Measurements from ENCODE around the gene ADGRL4.
"Not testable (repeated sequence)": the region's sequence is repeated elsewhere in the genome, so short reads cannot be mapped to it uniquely, and the experiment has no call there.

Gene ADGRL4

GRCh38 chr1:79006564-79006963 lies at the start of gene ADGRL4:
TSS of gene ADGRL4 (minus strand) at chr1:79006730. CDS start at chr1:79006654, 76 bp downstream.
- peak; percentile 7 for DNase-seq (ENCODE audit: low read depth, low spot score)

- DNase-seq (ENCODE audit: low read depth, low spot score): no peak
These were observed 49.3 kb upstream of the ADGRL4 start for GRCh38 chr1:79055856-79056255.

GRCh38 chr1:79052829-79053449 lies 46.4 kb upstream of the ADGRL4 start:
- no peak for DNase-seq (ENCODE audit: low read depth, low spot score)

GRCh38 chr1:79044974-79045650 lies 38.6 kb upstream of the ADGRL4 start:
- DNase-seq (ENCODE audit: low read depth, low spot score): peak; percentile 42

GRCh38 chr1:79043506-79043905 lies 37.0 kb upstream of the ADGRL4 start:
- no peak for DNase-seq (ENCODE audit: low read depth, low spot score)

- DNase-seq (ENCODE audit: low read depth, low spot score): no peak
These were observed 36.0 kb upstream of the ADGRL4 start for GRCh38 chr1:79042539-79042938.

- DNase-seq (ENCODE audit: low read depth, low spot score): no peak
These were observed 35.6 kb upstream of the ADGRL4 start for GRCh38 chr1:79042117-79042516.

- no peak for DNase-seq (ENCODE audit: low read depth, low spot score)
These were observed 35.1 kb upstream of the ADGRL4 start for GRCh38 chr1:79041666-79042065.

GRCh38 chr1:79040424-79041082 lies 34.0 kb upstream of the ADGRL4 start:
- no peak for DNase-seq (ENCODE audit: low read depth, low spot score)

- DNase-seq (ENCODE audit: low read depth, low spot score): no peak
These were observed 30.6 kb upstream of the ADGRL4 start for GRCh38 chr1:79037085-79037484.

GRCh38 chr1:79012500-79012899 lies 6.0 kb upstream of the ADGRL4 start:
- no peak for DNase-seq (ENCODE audit: low read depth, low spot score)

GRCh38 chr1:79010589-79010988 lies 4.1 kb upstream of the ADGRL4 start:
- no peak for DNase-seq (ENCODE audit: low read depth, low spot score)

GRCh38 chr1:79005945-79006344 lies 585 bp downstream of the ADGRL4 start:
- DNase-seq (ENCODE audit: low read depth, low spot score): no peak

GRCh38 chr1:79004916-79005315 lies 1.6 kb downstream of the ADGRL4 start:
- DNase-seq (ENCODE audit: low read depth, low spot score): no peak

- no peak for DNase-seq (ENCODE audit: low read depth, low spot score)
These were observed 9.7 kb downstream of the ADGRL4 start for GRCh38 chr1:78996791-78997190.

- no peak for DNase-seq (ENCODE audit: low read depth, low spot score)
These were observed 19.5 kb downstream of the ADGRL4 start for GRCh38 chr1:78987042-78987441.

GRCh38 chr1:78980511-78980910 lies 26.0 kb downstream of the ADGRL4 start:
- no peak for DNase-seq (ENCODE audit: low read depth, low spot score)

GRCh38 chr1:78972723-78973122 lies 33.8 kb downstream of the ADGRL4 start:
- no peak for DNase-seq (ENCODE audit: low read depth, low spot score)

- DNase-seq (ENCODE audit: low read depth, low spot score): not testable (repeated sequence)
These were observed 39.4 kb downstream of the ADGRL4 start for GRCh38 chr1:78967091-78967490.

GRCh38 chr1:78958711-78959110 lies 47.8 kb downstream of the ADGRL4 start:
- DNase-seq (ENCODE audit: low read depth, low spot score): no peak

GRCh38 chr1:78950826-78951225 lies 55.7 kb downstream of the ADGRL4 start:
- DNase-seq (ENCODE audit: low read depth, low spot score): no peak

- DNase-seq (ENCODE audit: low read depth, low spot score): no peak
These were observed 57.3 kb downstream of the ADGRL4 start for GRCh38 chr1:78949227-78949626.

- DNase-seq (ENCODE audit: low read depth, low spot score): no peak
These were observed 87.4 kb downstream of the ADGRL4 start for GRCh38 chr1:78919150-78919549.
